Stimulated activated CD8-positive, alpha-beta memory T cell treated with anti-CD3 and anti-CD28 coated beads, Interleukin-4, amount 100 ng/mL, for 1 hour (primary cell): ENCODE measurements around the gene SSU72.

Experiments used
- DNase-seq, 2 donors: peaks; one replicate each; pipeline ENCODE4 v3.0.0-alpha.2; 2020; ENCODE audit warnings: low read depth in 2 of 2, low spot score in 1 of 2

The SSU72 gene

DNA sequence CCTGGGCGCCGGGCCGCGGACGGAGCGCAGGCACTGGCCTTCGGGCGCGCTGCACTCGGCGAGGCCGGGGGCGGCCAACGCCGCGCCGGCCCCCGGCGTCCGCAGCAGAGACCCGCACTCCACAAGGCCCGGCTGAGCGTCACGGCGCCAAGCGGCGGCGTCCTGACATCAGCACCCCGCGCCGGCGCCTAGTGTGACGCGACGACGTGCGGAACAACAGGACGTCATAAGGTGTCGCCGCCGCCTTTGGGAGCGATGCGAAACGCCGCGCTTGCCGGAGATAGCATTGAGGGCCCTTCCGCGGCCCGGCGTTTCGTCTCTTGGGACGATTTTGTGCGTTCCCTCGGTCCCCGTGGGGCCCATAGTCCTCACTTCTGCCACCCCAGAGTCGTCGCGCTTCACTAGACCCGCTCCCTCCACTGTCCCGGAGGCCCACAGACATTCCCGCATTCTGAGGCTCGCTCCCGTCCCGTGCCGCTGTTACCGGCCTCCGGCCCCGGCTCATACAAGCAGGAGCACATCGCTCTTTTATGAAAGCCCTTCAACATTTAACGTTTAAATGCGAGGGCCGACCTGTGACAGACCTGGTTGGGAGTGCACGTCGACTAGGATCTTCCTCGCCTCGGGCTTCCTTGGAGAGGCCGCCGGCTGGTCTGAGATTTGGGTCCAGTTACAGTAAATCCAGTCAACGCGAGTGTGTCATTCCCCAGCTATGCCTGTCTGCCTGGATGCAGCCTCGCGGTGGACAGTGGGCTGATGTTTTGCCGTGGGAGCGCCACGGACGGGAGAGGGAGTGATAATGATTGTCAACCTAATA, at the start of gene SSU72:
Gene SSU72, minus strand, starts transcription at position 143 of the 817 bp plus-strand sequence. CDS start 306 bp downstream, outside the sequence.
- DNase-seq: peak; percentile 88 to 89

DNA sequence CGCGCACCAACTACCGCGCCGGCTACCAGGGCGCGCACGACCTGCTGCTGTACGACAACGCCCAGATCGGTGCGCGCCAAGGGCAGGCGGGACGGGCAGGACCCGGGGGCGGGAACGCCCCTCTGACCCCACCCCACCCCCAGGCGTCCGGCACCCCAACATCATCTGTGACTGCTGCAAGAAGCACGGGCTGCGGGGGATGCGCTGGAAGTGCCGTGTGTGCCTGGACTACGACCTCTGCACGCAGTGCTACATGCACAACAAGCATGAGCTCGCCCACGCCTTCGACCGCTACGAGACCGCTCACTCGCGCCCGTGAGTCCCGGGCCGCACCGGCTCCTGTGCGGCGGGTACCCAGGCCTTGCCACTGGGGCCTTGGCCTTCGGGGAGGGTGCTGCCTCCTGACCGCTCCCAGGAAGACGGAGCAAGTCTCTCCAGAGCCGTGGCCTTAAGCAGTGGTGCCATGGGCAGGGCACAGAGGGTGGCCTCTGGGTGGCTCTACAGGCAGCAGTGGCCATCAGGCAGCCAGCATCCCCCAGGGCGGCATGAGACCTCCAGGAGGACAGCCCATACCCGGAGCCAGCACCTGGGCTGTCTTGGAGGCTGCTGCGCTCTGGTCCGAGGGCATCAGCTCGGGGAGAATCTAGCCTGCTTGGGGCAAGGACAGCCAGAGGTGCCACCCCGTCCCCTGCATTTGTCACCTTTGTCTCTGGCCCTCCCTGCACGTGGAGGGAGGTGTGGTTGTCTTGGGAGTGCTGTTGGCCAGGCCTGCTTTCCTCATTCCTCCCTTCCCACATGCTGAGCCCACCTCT, 49.2 kb upstream of the SSU72 start:
- DNase-seq: no peak

DNA sequence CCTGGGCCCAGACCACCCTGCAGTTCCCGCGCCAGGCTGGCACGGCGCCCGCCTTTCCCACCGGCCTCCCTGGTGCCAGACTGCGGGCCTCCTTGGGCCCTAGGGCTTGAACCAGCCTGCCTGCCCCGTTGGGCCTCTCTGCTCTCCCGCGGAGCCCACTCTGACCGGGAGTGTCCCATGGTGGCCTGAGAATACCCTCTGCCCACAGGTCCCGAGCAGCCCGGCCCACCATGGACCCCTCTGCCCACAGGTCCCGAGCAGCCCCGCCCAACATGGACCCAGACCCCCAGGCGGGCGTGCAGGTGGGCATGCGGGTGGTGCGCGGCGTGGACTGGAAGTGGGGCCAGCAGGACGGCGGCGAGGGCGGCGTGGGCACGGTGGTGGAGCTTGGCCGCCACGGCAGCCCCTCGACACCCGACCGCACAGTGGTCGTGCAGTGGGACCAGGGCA, 48.5 kb upstream of the SSU72 start:
- DNase-seq: no peak

DNA sequence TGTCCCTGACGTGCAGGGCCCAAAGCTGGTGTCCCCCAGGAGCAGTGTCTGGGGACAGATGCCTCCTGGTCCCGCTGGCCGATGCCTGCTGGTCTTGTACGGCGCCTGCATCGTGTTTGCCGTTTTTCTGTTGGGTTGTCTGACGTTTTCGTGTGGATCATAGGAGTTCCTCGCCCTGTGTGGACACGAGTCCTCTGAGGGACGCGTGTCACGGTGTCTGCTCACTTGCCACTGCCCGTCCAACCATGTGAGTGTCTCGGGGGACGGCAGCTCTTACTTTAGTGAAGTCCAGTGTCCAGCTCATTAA, 48.1 kb upstream of the SSU72 start:
- DNase-seq: no peak

DNA sequence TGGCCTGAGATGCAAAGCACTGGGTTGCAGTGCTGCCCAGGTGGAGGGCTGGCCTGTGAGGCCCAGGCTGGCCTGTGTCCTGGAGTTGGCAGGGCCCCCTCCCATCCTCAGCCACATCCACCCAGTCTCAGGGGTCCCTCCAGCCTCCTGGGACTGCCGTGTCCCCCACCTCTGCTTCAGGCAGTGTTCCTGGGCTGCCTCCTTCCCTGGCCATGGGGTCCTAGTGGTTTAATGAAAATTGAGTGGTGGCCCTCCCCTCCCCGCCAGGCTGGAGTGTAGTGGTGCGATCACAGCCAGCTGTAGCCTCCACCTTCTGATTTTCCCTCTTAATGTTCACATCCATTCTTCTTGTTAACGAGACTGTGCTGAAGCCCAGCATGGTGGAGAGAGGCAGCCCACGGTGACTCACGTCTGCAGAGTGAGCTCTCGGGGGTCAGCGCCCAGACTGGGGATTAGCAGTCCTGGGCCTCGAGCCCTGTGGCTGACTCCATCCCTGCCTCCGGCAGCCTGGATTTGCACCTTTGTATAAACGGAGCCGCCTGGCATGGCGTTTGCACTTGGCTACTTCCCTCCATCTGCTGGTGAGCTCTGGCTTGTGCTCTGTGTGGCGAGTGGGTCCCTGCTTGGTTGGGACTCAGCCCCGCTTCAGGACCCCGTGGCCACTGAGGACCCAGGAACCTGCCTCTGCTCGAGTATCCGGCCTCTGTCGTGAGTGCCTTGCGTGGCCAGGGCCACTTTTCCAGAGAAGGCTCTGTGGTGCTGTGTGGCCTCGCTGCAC, 47.5 kb upstream of the SSU72 start:
- DNase-seq: no peak

DNA sequence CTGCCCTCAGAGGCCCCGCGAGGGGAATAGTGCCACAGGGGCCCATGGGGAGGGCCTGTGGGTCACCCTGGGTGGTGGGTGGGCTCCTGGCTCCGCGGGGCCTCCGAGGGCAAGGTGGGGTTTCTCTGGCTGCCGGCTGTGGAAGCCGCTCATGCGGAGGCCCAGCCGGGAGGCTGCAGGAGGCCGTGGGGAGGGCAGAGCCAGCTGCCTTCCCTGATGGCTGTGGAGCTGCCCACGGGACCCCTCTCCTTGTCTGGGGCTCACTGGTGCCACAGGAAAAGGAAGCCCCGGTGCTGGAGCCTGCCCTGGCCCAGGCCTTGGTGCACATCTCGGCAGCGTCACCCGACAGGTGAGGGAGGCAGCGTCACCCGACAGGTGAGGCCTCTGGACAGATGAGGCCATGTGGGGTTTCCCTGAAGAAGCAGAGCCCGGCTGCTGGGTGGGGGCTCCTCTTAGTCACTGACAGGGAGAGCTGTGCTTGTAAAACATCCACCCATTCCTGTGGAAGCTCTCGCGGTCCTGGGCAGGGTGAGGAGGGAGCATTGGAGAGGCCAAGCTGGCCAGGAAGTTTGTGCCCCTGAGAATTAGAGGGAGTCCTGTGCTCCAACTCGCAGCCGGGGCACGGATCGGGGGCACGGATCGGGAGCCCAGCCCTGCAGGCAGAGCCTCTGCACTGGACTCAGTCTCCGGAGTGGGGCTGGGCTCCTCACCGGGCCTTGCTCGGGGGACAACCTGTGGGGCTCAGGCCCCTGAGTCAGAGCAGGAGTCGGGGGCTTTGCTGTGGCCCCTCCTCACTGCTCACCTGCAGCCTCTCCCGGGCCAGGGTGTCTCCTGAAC, 46.7 kb upstream of the SSU72 start:
- DNase-seq: no peak

DNA sequence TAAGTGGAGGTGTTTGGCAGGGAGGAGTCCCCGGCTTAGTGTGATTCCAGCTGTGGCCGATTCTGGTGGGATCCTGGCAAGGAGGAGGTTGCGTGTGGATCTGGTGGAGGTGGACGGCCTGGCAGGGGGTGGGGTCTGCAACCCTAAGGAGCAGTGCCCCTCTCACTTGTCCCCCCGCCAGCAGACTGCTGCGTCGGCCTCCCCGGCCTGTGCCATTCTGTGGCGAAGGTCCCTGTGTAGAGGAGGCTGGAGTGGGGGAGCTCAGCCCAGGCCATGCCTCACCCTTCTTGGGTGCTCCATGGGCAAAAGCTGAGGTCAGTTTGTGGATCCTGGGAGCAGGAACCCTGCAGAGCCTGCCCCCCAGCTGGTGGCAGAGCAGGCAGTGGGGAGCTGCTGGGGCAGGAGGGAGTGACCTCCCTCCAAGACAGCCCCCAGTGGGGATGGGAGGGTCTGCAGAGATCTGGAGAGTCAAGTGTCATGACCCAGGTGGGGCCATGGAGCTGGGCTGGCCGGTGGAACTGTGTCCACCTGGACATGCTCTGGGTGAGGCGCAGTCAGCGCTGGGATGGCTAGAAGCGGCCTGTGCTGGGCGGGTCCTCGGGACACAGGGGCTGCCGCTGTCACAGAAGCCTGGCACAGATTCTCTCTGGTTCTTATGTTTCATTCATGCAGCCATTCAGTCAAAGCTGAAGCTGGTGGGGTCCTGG, 45.9 kb upstream of the SSU72 start:
- no peak for DNase-seq

DNA sequence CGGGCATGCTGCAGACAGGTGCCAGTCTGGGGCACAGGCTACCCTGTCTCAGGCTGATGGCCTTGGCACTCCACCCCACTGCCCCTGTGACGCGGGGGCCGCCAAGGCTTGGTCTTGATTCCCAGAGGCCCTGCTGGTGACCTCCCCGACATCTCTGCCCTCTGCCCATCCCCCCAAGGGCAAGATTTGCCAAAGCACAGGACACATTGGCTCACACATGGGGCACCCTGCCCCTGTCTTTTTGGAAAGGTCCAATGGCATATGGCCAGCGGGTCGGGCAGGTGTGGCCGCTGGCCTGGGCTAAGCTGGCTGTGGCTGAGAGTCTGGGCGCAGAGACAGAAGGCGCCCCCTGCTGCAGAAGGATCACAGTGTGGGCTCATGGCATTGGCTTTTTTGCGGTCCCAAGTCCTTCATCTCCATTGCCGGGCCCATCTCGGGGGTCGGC, 45.3 kb upstream of the SSU72 start:
- no peak for DNase-seq

DNA sequence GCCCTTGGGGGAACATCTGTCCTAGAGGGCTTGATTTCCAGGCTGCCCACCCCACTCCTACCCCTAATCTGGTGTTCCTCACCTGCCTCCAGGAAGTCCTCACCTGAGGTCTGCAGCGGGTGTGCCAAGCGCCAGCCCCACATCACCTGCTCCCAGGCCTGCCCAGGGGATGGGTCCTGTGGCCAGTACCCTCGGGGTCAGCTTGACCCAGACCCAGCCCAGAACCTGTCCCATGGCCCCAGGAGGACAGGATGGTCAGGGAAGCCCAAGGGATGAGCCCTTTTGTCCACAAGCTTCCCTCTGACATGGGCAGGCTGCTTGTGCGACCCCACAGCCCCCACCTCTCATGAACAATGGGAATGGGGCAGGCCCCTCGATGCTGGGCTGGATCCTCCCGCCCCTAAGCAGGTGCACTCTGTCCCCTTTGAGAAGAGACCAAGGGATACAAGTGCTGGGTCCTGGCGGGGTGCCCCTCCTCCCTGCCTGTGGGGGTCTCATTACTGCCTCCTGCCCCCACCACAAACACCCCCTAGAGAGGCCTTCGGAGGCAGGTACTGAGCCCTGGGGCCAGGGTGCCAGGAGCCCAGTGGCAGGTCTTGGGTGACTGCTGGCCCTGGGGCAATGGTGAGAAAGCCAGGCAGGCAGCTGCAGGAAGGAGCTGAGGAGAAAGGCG, 43.9 kb upstream of the SSU72 start:
- no peak for DNase-seq

DNA sequence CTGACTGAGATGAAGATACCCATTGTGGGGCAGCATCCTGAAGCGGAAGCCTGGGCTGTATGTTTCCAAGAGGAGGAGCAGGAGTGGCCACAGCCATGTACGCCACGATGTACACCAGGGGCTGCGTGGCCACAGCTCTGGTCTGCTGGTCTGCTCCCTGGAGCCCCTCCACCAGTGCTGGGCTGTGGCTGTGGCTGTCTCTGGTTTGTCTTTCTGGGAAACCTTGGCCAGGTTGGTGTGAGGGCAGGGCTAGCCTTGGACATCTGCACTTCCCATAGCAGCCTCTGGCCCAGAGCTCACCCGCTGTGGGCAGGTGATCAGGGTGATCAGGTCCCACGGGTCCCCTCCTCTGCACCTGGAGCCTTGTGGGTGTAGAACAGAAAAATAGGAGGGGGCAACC, 43.3 kb upstream of the SSU72 start:
- no peak for DNase-seq

DNA sequence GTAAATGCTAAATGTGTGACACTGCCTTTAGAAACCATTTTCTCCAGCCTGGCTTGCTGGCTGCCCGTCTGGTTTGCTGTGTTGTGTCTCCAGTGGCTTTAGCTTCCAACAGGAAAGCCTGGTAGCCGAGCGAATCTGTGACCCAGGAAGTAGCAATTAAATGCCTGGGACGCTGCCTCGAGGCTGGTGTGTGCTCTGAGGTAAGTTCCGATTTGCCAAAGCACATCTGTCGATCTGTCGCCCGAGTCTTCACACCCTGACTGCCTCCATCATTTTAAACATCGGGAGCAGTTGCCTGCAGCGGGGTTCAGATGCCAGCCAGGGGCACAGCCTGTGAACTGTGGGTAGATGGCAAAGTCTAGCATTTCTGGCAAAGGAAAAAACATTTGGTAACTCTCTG, 42.9 kb upstream of the SSU72 start:
- DNase-seq: no peak

DNA sequence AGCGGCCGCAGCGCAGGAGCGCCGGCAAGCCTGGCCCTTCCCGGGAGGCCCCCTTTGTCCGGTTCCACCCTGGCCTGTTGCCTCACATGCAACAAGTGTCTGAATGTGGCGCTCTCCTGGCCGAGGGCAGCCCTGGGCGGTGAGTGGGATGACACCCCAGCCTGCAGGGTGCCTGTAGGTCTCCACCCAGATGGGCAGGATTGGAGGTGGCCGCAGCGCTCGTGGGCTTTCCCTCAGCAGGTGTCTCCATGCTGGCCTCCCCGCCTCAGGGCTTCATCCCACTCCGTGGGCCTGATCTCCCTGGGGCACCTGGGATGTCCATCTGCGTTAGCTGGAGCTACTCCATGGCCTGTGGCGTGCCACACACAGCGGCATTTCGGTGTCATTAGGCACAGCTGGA, 42.2 kb upstream of the SSU72 start:
- no peak for DNase-seq

DNA sequence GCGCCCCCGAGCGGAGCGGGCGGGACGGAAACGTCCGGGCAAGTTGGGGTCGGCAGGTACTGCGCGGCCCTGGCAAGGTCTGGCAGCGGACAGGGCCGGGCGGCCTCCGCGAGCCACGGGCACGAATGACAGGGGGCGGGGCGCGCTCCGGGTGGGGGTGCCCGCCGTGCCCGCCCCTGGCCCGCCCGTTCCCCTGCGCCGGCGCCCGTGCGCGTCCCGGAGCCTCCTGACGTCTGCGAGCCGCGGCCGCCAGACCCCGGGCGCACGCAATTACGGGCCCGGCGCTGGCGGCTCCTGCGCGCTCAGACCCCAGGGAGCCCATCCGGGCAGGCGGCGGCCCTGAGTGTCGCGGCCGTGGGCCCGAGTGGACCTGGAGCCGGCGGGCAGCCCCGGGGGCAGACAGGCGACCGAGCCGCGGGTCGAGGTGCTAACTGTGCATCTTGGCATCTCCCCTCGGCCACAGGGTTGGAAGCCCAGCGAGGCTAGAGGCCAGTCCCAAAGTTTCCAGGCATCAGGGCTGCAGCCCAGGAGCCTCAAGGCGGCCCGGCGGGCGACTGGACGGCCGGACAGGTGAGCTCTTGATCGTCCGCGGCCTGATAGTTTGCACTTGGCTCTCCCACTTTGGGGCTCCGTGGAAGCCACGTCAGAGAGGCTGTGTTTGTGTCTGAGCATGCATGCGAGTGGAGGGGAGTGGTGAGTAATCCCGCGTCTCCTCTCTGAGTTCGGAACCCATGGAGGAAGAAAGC, 41.6 kb upstream of the SSU72 start:
- DNase-seq: no peak

DNA sequence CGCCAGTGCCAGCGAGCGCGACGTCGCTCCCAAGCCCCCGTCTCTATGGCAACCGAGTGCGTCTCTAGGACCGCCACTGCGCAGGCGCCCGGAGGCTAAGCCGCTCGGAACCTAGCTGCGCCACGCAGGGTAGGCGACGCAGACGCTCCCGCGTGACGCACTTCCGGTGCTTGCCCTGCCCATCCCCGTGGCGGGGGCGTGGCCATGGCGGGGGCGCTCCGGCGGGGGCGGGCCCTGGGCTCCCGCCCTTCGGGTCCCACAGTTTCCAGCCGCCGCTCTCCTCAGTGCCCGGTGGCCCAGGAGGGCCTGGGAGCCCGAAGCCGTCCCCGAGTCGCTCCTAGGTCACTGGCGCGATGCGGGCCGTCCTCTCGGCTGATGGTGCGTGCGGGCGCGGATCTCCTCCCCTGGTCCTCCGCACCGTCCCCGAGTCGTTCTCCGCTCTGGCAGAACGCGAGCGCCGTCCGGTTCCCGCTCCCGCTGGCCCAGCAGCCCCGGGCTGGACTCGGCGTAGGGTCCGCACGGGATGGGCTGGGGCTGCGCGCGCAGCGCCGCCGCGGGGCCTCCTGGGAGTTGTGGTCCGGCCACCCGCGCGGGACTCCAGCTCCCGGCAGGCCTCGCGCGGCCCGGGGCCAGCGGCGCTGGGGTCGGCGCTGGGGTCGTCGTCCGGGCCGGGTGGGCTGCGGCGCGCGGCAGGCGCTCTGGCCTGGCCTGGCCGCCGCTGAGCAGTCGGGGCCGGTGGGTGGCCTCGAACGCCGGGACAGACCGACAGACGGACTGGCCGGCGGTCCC, 40.8 kb upstream of the SSU72 start, which contains the start of gene MIB2:
Gene MIB2, plus strand, starts transcription at position 245 of the 789 bp plus-strand sequence. CDS start 7,953 bp downstream, outside the sequence.
- peak; percentile 89 to 95 for DNase-seq

DNA sequence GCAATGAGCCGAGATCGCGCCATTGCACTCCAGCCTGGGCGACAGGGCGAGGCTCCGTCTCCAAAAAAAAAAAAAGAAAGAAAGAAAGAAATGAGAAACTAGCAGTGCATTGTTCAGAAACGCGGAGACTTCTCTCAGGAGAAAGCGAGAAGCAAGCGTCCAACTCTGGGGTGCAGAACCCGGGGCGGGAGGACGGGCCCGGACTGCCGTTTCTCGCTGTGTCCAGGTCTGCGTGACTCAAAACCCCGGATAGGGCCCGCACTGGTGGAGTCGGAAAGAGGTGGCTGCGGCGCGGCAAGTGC, 40.2 kb upstream of the SSU72 start:
- no peak for DNase-seq

DNA sequence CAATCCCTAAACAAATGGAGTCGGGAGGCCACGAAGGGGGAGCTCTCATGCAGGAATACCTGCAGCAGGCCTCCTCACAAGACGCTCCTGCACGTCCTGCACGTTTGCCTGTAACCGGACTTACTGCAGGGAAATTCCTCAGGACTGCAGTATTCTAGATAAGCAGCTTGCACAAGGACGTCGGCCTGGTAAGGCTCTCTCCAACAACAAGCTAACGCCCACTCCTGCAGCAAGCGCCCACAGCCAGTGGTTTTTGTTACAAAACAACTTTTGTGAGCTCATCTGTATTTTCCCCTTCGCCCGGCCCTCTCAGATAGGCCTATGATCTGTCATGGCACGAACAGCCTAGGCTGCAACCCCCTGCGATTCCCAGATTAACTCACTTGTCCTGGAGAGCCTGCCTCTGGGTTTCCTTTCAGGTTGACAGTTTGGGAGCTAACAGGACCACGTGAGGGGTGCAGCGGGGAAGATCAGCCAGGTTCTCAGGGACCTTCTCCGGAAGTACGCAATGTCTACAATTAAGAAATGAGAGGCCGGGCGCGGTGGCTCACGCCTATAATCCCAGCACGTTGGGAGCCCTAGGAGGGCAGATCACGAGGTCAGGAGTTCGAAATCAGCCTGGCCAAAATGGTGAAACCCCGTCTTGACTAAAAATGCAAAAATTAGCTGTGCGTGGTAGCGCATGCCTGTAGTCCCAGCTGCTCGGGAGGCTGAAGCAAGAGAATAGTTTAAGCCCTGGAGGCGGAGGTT, 39.7 kb upstream of the SSU72 start:
- DNase-seq: no peak

DNA sequence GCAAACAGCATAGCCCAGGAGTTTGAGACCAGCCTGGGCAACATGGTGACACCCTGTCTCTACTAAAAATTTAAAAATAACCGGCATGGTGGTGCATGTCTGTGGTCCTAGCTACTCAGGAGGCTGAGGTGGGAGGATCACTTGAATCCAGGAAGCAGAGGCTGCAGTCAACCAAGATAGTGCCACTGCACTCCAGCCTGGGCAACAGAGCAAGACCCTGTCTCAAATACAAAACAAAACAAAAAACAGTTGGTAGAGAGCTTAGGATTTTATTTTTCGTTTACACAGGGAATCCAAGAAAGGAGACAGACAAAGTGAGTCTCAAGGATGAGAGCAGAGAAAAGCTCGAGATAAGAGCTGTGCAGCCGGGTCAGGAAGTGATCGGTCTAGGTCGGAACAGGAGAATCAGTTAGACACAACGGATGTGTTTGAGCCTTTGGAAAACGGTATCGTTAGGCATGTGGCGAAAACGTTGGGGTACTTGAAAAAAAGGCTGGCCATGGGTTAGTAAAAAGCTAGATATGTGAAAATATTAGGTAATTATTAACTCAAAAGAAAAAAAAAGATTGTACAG, 38.9 kb upstream of the SSU72 start:
- no peak for DNase-seq
